H1 (cell line): ENCODE results near the gene NEGR1. TPM values are rescaled to one million over a fixed set of nuclear protein-coding genes. Genes with fewer than 3 reads are reported as not detected.

Experiments used
- CTCF ChIA-PET: fragments of 300-600 bp; sonication (Branson Sonifier 250); formaldehyde crosslinking; loops from one replicate; lab custom pipeline; 2021; ENCODE audit not compliant: partially characterized antibody; lab: Charles Lee
- POLR2A ChIA-PET: fragments of 300-600 bp; sonication (Branson Sonifier 250); formaldehyde crosslinking; loops from one replicate; lab custom pipeline; 2021; ENCODE audit warnings: inconsistent platforms; ENCODE audit not compliant: partially characterized antibody; lab: Charles Lee
- DNase-seq, 2 experiments: peaks; one replicate each; pipeline versions ENCODE4 v3.0.0 to v3.0.0-alpha.2; 2010 to 2022; ENCODE audit warnings: low spot score in 2 of 2, low read depth in 1 of 2, mixed read lengths in 1 of 2
- FAIRE-seq: peaks from 2 replicates; lab custom pipeline; 2011; peaks lifted over from hg19 to GRCh38; lab: Jason Lieb, UNC
- H2AFZ ChIP-seq: 2 replicates; pipeline ENCODE4 v1.8.1; 2012; ENCODE audit warnings: low read length, inconsistent platforms
- H2AK5ac ChIP-seq: 2 replicates; pipeline ENCODE4 v1.6.1; 2013; ENCODE audit warnings: low read depth, low read length
- H2BK120ac ChIP-seq: replicated peaks from 2 replicates; pipeline ENCODE3; 2013; ENCODE audit warnings: low read depth, low read length, inconsistent platforms
- H2BK12ac ChIP-seq: 2 replicates; pipeline ENCODE4 v1.6.1; 2013; ENCODE audit warnings: low read depth, low read length
- H2BK15ac ChIP-seq: 2 replicates; pipeline ENCODE4 v1.6.1; 2013; ENCODE audit warnings: low read length
- H2BK20ac ChIP-seq: 2 replicates; pipeline ENCODE4 v1.6.1; 2013; ENCODE audit warnings: low read length
- H2BK5ac ChIP-seq: 2 replicates; pipeline ENCODE4 v1.6.1; 2013; ENCODE audit warnings: low read depth, low read length
- H3K14ac ChIP-seq: 2 replicates; pipeline ENCODE4 v1.6.1; 2013; ENCODE audit warnings: inconsistent platforms; ENCODE audit not compliant: insufficient read length
- H3K18ac ChIP-seq: 2 replicates; pipeline ENCODE4 v1.6.1; 2013; ENCODE audit warnings: low read length; ENCODE audit errors: extremely low read depth
- H3K23ac ChIP-seq: 2 replicates; pipeline ENCODE4 v1.6.1; 2013; ENCODE audit warnings: inconsistent platforms; ENCODE audit not compliant: insufficient read length
- H3K23me2 ChIP-seq: 2 replicates; pipeline ENCODE4 v1.6.1; 2013; ENCODE audit warnings: low read depth, low read length
- H3K27ac ChIP-seq: 2 replicates; pipeline ENCODE4 v1.6.1; 2011; ENCODE audit warnings: low read depth, low read length, inconsistent platforms
- H3K27me3 ChIP-seq, 4 experiments: replicated peaks in 1 of 4; 1 replicate in 1 of 4; 2 replicates in 3 of 4; pipeline versions ENCODE4 v1.6.1 to v1.8.1; 2011 to 2013; ENCODE audit warnings: low read length in 3 of 4, mild to moderate bottlenecking in 3 of 4, inconsistent platforms in 2 of 4, mixed read lengths in 2 of 4, moderate library complexity in 1 of 4; ENCODE audit not compliant: control insufficient read depth in 3 of 4, insufficient read depth in 3 of 4; ENCODE audit errors: extremely low read depth in 1 of 4
- H3K36me3 ChIP-seq, 4 experiments: 2 replicates each; pipeline versions ENCODE4 v1.6.1 to v1.8.1; 2011 to 2013; ENCODE audit warnings: mild to moderate bottlenecking in 4 of 4, low read length in 3 of 4, moderate library complexity in 2 of 4, control low read depth in 1 of 4, inconsistent platforms in 1 of 4; ENCODE audit not compliant: insufficient read depth in 4 of 4, control insufficient read depth in 2 of 4
- H3K4ac ChIP-seq: replicated peaks from 2 replicates; pipeline ENCODE3; 2013; ENCODE audit warnings: low read length, low read depth, mixed read lengths, inconsistent platforms; ENCODE audit not compliant: insufficient read length
- H3K4me1 ChIP-seq, 4 experiments: replicated peaks in 1 of 4; 1 replicate in 1 of 4; 2 replicates in 3 of 4; pipeline versions ENCODE4 v1.6.1 to v1.8.1; 2011 to 2013; ENCODE audit warnings: low read length in 3 of 4, inconsistent platforms in 2 of 4, mixed read lengths in 1 of 4; ENCODE audit not compliant: insufficient read depth in 4 of 4, control insufficient read depth in 3 of 4
- H3K4me2 ChIP-seq, 2 experiments: 2 replicates each; pipeline versions ENCODE4 v1.6.1 to v1.8.1; 2011 to 2013; ENCODE audit warnings: low read depth in 2 of 2, low read length in 2 of 2, control low read depth in 1 of 2, inconsistent platforms in 1 of 2, mild to moderate bottlenecking in 1 of 2; ENCODE audit not compliant: insufficient read depth in 1 of 2
- H3K4me3 ChIP-seq, 4 experiments: fragments of 200-600, 300-600 bp in 1 of 4; sonication (generic), shearing (Covaris generic), sonication (Bioruptor Twin) in 1 of 4; 2 replicates each; pipeline versions ENCODE4 v1.5.1 to v1.8.1; 2011 to 2016; ENCODE audit warnings: low read length in 4 of 4, low read depth in 3 of 4, control low read depth in 2 of 4, inconsistent platforms in 2 of 4, mild to moderate bottlenecking in 2 of 4, mixed read lengths in 1 of 4, moderate library complexity in 1 of 4; ENCODE audit not compliant: insufficient read depth in 2 of 4; ENCODE audit errors: extremely low read depth in 1 of 4
- H3K56ac ChIP-seq: replicated peaks from 2 replicates; pipeline ENCODE3; 2013; ENCODE audit warnings: low read depth, mild to moderate bottlenecking, mixed read lengths, low read length, inconsistent platforms; ENCODE audit not compliant: insufficient read length
- H3K79me1 ChIP-seq: 2 replicates; pipeline ENCODE4 v1.6.1; 2013; ENCODE audit warnings: low read depth, low read length, control low read depth
- H3K79me2 ChIP-seq, 2 experiments: 2 replicates each; pipeline versions ENCODE4 v1.6.1 to v1.8.1; 2012 to 2013; ENCODE audit warnings: low read length in 2 of 2, mild to moderate bottlenecking in 2 of 2, inconsistent platforms in 1 of 2; ENCODE audit not compliant: insufficient read depth in 2 of 2, control insufficient read depth in 1 of 2
- H3K9ac ChIP-seq, 4 experiments: replicated peaks in 1 of 4; 1 replicate in 1 of 4; 2 replicates in 3 of 4; pipeline versions ENCODE4 v1.6.1 to v1.8.1; 2011 to 2013; ENCODE audit warnings: low read depth in 3 of 4, low read length in 3 of 4, control low read depth in 2 of 4, mild to moderate bottlenecking in 2 of 4, moderate library complexity in 2 of 4, inconsistent platforms in 1 of 4; ENCODE audit errors: extremely low read depth in 1 of 4
- H3K9me3 ChIP-seq, 2 experiments: 2 replicates each; pipeline versions ENCODE4 v1.6.1 to v1.8.1; 2012 to 2013; ENCODE audit warnings: mild to moderate bottlenecking in 2 of 2, moderate library complexity in 2 of 2, control low read depth in 1 of 2, inconsistent platforms in 1 of 2, low read depth in 1 of 2, low read length in 1 of 2, mixed read lengths in 1 of 2; ENCODE audit not compliant: insufficient read depth in 2 of 2
- H4K20me1 ChIP-seq, 2 experiments: replicated peaks in 1 of 2; 2 replicates each; pipeline versions ENCODE3 to v1.8.1; 2011 to 2013; ENCODE audit warnings: inconsistent platforms in 2 of 2, low read length in 2 of 2, mild to moderate bottlenecking in 1 of 2; ENCODE audit not compliant: insufficient read depth in 2 of 2, control insufficient read depth in 1 of 2
- H4K5ac ChIP-seq: 2 replicates; pipeline ENCODE4 v1.6.1; 2013; ENCODE audit warnings: low read length, low read depth, mixed read lengths, inconsistent platforms; ENCODE audit not compliant: insufficient read length
- H4K8ac ChIP-seq: 2 replicates; pipeline ENCODE4 v1.8.0; 2013; ENCODE audit warnings: mild to moderate bottlenecking, moderate library complexity, low read length, inconsistent platforms; ENCODE audit not compliant: insufficient read depth; ENCODE audit errors: extremely low read depth
- H4K91ac ChIP-seq: replicated peaks from 2 replicates; pipeline ENCODE3; 2013; ENCODE audit warnings: low read length, mixed read lengths, inconsistent platforms; ENCODE audit not compliant: insufficient read length
- CHD2 ChIP-seq: IDR thresholded peaks from 2 replicates; pipeline ENCODE4 v1.6.1; 2012; ENCODE audit warnings: low read length, improper control_type of control experiment
- JUN ChIP-seq: IDR thresholded peaks from 2 replicates; pipeline ENCODE4 v1.6.1; 2011; ENCODE audit warnings: low read depth, mild to moderate bottlenecking, improper control_type of control experiment, low read length
- NRF1 ChIP-seq: IDR thresholded peaks from 2 replicates; pipeline ENCODE4 v1.6.1; 2011; ENCODE audit warnings: mild to moderate bottlenecking, low read depth, low read length, improper control_type of control experiment
- POLR2AphosphoS5 ChIP-seq: IDR thresholded peaks from 2 replicates; pipeline ENCODE4 v1.6.1; 2011; ENCODE audit warnings: low read depth, low read length
- RBBP5 ChIP-seq: IDR thresholded peaks from 2 replicates; pipeline ENCODE4 v1.7.1; 2012; ENCODE audit warnings: low read depth, mild to moderate bottlenecking, inconsistent platforms, low read length, moderate library complexity, borderline replicate concordance
- TCF12 ChIP-seq: IDR thresholded peaks from 2 replicates; pipeline ENCODE4 v1.6.1; 2011; ENCODE audit warnings: low read depth, mild to moderate bottlenecking, low read length
- TEAD4 ChIP-seq: IDR thresholded peaks from 2 replicates; pipeline ENCODE4 v1.6.1; 2012; ENCODE audit warnings: low read depth, low read length, inconsistent platforms, mixed read lengths
- YY1 ChIP-seq: IDR thresholded peaks from 2 replicates; pipeline ENCODE4 v1.6.1; 2011; ENCODE audit warnings: low read depth, mild to moderate bottlenecking, low read length
- WGBS, 2 experiments: shearing (Covaris generic) in 1 of 2; methylation state at CpG; one replicate each; pipeline versions ENCODE4 v1.1.6 to v1.1.7; 2013 to 2015; ENCODE audit warnings: low lambda C conversion rate in 2 of 2, mixed read lengths in 2 of 2, inconsistent platforms in 1 of 2, low coverage in 1 of 2, missing lambda C conversion rate in 1 of 2; ENCODE audit not compliant: insufficient replicate concordance in 2 of 2, insufficient coverage in 1 of 2, insufficient read length in 1 of 2; ENCODE audit errors: extremely low coverage in 1 of 2, missing lambda C conversion rate in 1 of 2; 5-methylcytosine and 5-hydroxymethylcytosine counted together
- polyA plus RNA-seq, 7 experiments: library from polyadenylated mRNA; depleted of rRNA in 3 of 7; stranded (reverse) in 5 of 7; unstranded in 2 of 7; fragments of >200 nt in 5 of 7; fragments of 200-250 nt in 2 of 7; gene quantifications; 1 replicate in 5 of 7; 2 replicates in 1 of 7; 4 replicates in 1 of 7; pipeline versions ENCODE4 v1.2.1 to v1.2.3, GENCODE V29; 2011 to 2013; ENCODE audit warnings: missing spikeins in 2 of 7, mixed read lengths in 2 of 7
- total RNA-seq: library from RNA; stranded (reverse); fragmentation: NEBNext Ultra II Directional; extraction: Animal tissue kit (Norgen Biotek cat#: 25700); gene quantifications from 2 replicates; pipeline ENCODE4 v1.2.1, GENCODE V29; 2021

Gene NEGR1
- total and polyA plus RNA-seq, 2 of the 8 experiments (the other 6 are each of a cell fraction or from before 2014, with no cell fraction given): 0.71 to 1.3 TPM

DNA sequence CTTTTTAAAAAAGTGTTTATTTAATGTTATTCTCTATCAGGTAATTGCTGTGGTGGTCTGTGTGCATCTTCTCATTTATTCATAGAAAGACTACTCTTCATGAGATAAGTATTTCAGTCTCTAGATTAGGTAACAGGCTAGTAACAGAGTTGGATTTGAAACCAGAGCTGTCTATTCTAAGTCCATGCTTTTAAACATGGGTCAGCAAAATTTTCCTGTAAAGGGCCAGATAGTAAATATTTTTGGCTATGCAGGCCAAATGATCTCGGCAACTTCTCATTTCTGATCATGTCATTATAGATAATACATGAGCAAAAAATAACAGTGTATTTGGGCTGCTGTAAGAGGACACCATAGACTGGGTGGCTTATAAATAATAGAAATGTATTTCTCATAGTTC is 715.9 kb downstream of the NEGR1 start:
- Histone ChIP-seq H4K91ac (no peak overlapping the region), H3K9ac (no peak overlapping the region), H3K18ac (no peak overlapping the region), H2AFZ (no peak overlapping the region), H4K20me1 (no peaks in the 10 kb centered on the region), H2BK120ac (no peak overlapping the region), H3K27ac (no peak overlapping the region), H2BK15ac (no peak overlapping the region), H3K36me3 (no peaks in the 10 kb centered on the region), H3K79me2 (no peaks in the 10 kb centered on the region), H3K4me2 (no peak overlapping the region), H4K5ac (no peak overlapping the region), H3K4me3 (no peak overlapping the region), H3K79me1 (no peaks in the 10 kb centered on the region), H4K8ac (no peak overlapping the region), H3K4me1 (no peaks in the 10 kb centered on the region), H3K56ac (no peak overlapping the region), H2BK12ac (no peak overlapping the region), H3K27me3 (no peaks in the 10 kb centered on the region; a peak in 1 of 7 replicates), H2BK20ac (no peak overlapping the region), H3K14ac (no peak overlapping the region), H3K4ac (no peak overlapping the region), H3K23ac (no peak overlapping the region), H2AK5ac (no peak overlapping the region), H2BK5ac (no peak overlapping the region), H3K9me3 (no peaks in the 10 kb centered on the region), H3K23me2 (no peaks in the 10 kb centered on the region)
- DNase-seq (no peak), FAIRE-seq (no peak)
- WGBS, 2 experiments: 82% methylated on average over 1 of the region's 1 CpG; no CpG with 5 or more reads in 1 of the 2 experiments
- no peak for TF ChIP-seq POLR2AphosphoS5
- TF ChIP-seq TCF12: no peak
- TF ChIP-seq YY1: no peak
- no peak for TF ChIP-seq CHD2
- no peak for TF ChIP-seq JUN
- no peak for TF ChIP-seq TEAD4
- TF ChIP-seq RBBP5: no peak
- TF ChIP-seq NRF1: no peak
- CTCF ChIA-PET: no interaction called here
- POLR2A ChIA-PET: no interaction called here
